ENCODE data around the gene FBL.

DNA sequence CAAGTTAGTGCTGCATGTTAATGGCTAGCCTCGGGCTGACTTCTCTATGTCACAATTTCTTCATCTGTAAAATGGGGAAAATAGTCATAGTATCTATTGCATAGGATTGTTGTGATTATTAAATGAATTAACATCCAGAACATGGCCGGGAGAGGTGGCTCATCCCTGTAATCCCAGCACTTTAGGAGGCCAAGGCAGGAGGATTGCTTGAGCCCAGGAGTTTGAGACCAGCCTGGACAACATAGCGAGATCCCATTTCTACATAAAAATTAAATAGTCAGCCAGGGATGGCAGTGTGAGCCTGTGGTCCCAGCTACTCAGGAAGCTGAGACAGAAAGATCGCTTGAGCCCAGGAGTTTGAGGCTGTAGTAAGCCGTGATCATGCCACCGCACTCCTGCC lies 21.8 kb upstream of the FBL start:
- no peak for TF ChIP-seq POLR2AphosphoS5 (IDR thresholded peaks at IDR 0.05; ENCODE audit: low read depth, low read length)
- TF ChIP-seq, protein P1, sequence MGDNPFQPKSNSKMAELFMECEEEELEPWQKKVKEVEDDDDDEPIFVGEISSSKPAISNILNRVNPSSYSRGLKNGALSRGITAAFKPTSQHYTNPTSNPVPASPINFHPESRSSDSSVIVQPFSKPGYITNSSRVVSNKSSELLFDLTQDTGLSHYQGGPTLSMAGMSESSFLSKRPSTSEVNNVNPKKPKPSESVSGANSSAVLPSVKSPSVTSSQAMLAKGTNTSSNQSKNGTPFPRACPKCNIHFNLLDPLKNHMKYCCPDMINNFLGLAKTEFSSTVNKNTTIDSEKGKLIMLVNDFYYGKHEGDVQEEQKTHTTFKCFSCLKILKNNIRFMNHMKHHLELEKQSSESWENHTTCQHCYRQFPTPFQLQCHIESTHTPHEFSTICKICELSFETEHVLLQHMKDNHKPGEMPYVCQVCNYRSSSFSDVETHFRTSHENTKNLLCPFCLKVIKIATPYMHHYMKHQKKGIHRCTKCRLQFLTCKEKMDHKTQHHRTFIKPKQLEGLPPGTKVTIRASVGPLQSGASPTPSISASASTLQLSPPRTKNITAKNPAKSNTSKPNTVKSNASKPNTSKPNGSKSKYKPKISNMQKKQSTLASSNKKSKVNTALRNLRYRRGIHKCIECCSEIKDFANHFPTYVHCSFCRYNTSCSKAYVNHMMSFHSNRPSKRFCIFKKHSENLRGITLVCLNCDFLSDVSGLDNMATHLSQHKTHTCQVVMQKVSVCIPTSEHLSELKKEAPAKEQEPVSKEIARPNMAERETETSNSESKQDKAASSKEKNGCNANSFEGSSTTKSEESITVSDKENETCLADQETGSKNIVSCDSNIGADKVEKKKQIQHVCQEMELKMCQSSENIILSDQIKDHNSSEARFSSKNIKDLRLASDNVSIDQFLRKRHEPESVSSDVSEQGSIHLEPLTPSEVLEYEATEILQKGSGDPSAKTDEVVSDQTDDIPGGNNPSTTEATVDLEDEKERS (CRISPR knock-in tag; IDR thresholded peaks at IDR 0.05) = no peak
- TF ChIP-seq ZNF577 (CRISPR knock-in tag; IDR thresholded peaks at IDR 0.05; ENCODE audit: borderline replicate concordance, low read depth) = no peak
- TF ChIP-seq CTCF (CRISPR knock-in tag; IDR thresholded peaks at IDR 0.05) = no peak
- no peak for TF ChIP-seq MXI1 (IDR thresholded peaks at IDR 0.05; ENCODE audit: borderline replicate concordance, low read depth, low read length)
- no peak for TF ChIP-seq ZNF274 (CRISPR knock-in tag; IDR thresholded peaks at IDR 0.05)
- TF ChIP-seq, protein P2, sequence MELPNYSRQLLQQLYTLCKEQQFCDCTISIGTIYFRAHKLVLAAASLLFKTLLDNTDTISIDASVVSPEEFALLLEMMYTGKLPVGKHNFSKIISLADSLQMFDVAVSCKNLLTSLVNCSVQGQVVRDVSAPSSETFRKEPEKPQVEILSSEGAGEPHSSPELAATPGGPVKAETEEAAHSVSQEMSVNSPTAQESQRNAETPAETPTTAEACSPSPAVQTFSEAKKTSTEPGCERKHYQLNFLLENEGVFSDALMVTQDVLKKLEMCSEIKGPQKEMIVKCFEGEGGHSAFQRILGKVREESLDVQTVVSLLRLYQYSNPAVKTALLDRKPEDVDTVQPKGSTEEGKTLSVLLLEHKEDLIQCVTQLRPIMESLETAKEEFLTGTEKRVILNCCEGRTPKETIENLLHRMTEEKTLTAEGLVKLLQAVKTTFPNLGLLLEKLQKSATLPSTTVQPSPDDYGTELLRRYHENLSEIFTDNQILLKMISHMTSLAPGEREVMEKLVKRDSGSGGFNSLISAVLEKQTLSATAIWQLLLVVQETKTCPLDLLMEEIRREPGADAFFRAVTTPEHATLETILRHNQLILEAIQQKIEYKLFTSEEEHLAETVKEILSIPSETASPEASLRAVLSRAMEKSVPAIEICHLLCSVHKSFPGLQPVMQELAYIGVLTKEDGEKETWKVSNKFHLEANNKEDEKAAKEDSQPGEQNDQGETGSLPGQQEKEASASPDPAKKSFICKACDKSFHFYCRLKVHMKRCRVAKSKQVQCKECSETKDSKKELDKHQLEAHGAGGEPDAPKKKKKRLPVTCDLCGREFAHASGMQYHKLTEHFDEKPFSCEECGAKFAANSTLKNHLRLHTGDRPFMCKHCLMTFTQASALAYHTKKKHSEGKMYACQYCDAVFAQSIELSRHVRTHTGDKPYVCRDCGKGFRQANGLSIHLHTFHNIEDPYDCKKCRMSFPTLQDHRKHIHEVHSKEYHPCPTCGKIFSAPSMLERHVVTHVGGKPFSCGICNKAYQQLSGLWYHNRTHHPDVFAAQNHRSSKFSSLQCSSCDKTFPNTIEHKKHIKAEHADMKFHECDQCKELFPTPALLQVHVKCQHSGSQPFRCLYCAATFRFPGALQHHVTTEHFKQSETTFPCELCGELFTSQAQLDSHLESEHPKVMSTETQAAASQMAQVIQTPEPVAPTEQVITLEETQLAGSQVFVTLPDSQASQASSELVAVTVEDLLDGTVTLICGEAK (IDR thresholded peaks at IDR 0.05) = no peak
- TF ChIP-seq, protein P2 (CRISPR knock-in tag; IDR thresholded peaks at IDR 0.05) = no peak
- TF ChIP-seq SIN3A (IDR thresholded peaks at IDR 0.05; ENCODE audit: borderline replicate concordance, low read depth, low read length) = no peak
- TF ChIP-seq POGZ (CRISPR knock-in tag; IDR thresholded peaks at IDR 0.05) = no peak
- TF ChIP-seq REST (IDR thresholded peaks at IDR 0.05; ENCODE audit: borderline replicate concordance in 1 of 2, low read depth in 1 of 2, low read length in 2 of 2) = no peak
